Measurements from ENCODE around the gene RIT2.

Gene RIT2

GRCh38 chr18:43012951-43013350, 102.5 kb downstream of the RIT2 start:
- DNase-seq (ENCODE audit: low read depth), result no peak

DNA sequence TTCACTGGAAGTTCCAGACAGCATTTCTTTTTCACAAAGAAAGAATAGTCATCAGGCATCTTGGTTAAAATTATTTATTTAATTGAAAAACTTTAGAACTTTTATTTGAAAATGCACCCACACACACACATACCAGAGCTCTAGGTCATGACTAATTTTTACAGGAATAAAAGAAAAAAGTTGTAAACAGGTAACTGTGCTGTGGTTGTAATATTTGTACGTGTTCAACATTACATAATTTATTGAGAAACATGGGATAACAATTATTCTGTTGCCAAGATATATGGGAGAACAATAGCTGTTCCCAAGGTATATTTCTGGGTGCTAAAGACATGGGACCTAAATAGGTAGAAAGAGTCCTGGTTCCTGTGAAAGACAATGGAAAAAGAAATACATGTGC, 104.9 kb downstream of the RIT2 start:
- DNase-seq (ENCODE audit: low read depth), result no peak

GRCh38 chr18:43009674-43010073, 105.8 kb downstream of the RIT2 start:
- no peak for DNase-seq (ENCODE audit: low read depth)

- no peak for DNase-seq (ENCODE audit: low read depth)
Measured at GRCh38 chr18:43007365-43007764, 108.1 kb downstream of the RIT2 start.

DNA sequence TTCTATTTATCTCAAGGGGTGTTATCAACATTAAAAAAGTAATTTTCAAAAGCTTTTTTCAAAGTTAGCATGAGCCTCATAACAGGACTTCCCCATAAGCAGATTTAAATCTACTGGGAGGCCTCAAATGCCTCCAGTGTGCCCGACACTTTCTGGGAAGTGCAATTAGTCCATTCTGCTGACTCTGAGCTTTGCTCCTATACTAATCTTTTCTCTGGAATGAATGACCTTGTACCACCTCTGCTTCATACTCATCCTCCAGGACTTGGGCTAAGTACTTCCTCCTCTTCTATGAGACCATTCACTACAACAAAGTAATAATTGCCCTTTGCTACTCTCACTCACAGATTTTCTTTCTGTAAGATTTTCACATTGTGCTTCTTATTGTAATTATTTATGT, 111.1 kb downstream of the RIT2 start:
- DNase-seq (ENCODE audit: low read depth), result no peak

GRCh38 chr18:43001821-43002220, 113.7 kb downstream of the RIT2 start:
- no peak for DNase-seq (ENCODE audit: low read depth)

- DNase-seq (ENCODE audit: low read depth), result no peak
Measured at GRCh38 chr18:42996824-42997223, 118.7 kb downstream of the RIT2 start.

DNA sequence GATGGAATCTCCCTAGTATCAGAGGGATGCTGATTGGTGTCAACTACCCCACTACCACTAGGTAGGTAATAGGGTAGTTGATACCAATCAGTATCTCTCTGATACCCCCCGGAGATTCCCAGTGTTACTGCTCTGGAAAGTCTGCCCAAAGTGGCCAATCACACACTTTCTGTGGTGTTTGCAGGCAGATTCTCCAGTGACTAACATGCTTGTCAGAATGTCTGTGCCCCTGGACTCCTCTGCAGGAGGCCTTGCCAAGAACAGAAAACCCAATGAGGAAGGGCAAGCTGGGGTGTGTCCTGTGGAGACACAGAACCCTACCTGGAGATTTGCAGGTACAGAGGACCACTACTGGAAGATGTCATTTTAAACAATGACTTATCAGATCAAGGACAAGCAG, 135.1 kb downstream of the RIT2 start:
- DNase-seq (ENCODE audit: low read depth), result no peak

GRCh38 chr18:42977982-42978637, 137.4 kb downstream of the RIT2 start:
- no peak for DNase-seq (ENCODE audit: low read depth)

- no peak for DNase-seq (ENCODE audit: low read depth)
Measured at GRCh38 chr18:42976869-42977590, 138.5 kb downstream of the RIT2 start.

GRCh38 chr18:42969366-42969765, 146.1 kb downstream of the RIT2 start:
- DNase-seq (ENCODE audit: low read depth), result no peak

DNA sequence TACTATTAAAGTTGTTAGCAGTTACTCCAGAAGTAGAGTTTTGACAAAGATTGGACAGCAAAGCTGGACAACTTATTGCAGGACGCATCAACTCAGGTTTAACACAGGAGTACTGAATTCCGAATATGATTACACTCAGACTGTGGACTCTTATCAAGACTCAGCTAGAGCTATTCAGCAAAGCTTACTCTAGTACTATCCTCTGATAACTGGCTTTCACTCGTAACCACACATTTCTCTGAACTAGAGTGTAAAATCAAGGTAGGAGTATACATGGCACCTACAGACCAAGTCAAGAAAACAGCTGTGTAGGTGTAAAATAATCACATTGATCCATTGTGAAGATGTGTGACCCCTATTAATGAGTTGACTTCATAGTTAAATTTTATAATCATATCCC, 154.2 kb downstream of the RIT2 start:
- no peak for DNase-seq (ENCODE audit: low read depth)

- no peak for DNase-seq (ENCODE audit: low read depth)
Measured at GRCh38 chr18:42959528-42959927, 156.0 kb downstream of the RIT2 start.

- no peak for DNase-seq (ENCODE audit: low read depth)
Measured at GRCh38 chr18:42958353-42958752, 157.1 kb downstream of the RIT2 start.

DNA sequence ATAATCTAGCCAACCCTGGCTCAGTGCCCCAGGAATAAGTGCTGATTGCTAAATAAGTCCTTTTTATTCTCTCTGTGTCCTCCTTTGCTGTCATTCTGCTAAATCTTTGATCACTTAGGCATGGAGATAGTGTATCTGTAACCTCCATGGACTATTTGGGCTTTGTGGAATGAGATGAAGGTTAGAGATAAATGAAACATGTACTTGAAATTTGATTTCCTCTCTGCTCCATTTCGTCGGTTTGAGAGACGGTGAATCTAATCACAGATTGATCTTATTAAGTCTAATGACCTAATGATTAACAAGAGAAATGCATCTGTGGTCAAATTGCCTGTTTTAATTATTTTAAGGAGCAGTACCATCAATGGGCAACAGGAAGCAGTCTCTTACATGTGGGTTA, 159.2 kb downstream of the RIT2 start:
- no peak for DNase-seq (ENCODE audit: low read depth)

GRCh38 chr18:42954887-42955286, 160.6 kb downstream of the RIT2 start:
- no peak for DNase-seq (ENCODE audit: low read depth)

- no peak for DNase-seq (ENCODE audit: low read depth)
Measured at GRCh38 chr18:42953306-42953705, 162.2 kb downstream of the RIT2 start.

- DNase-seq (ENCODE audit: low read depth), result no peak
Measured at GRCh38 chr18:42950732-42951131, 164.8 kb downstream of the RIT2 start.

DNA sequence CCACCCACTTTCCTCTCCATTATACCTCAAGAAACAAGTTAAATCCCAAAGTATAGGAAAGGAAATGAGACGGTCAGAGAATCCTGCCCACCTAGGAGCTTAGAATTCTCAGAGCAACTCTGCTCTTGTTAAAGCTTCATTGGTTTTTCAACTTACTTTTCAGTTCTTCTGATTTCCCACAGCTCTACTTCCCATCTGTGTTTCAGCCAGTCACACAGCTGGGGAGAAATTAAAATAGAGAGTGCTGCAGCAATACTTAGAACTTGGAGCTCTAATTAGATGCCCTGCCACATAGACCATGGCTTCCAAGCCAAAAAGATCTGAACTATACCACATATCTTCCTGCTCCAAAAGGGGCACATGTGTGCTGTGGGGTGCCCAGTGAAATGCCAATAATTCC, 166.7 kb downstream of the RIT2 start:
- DNase-seq (ENCODE audit: low read depth), result no peak

DNA sequence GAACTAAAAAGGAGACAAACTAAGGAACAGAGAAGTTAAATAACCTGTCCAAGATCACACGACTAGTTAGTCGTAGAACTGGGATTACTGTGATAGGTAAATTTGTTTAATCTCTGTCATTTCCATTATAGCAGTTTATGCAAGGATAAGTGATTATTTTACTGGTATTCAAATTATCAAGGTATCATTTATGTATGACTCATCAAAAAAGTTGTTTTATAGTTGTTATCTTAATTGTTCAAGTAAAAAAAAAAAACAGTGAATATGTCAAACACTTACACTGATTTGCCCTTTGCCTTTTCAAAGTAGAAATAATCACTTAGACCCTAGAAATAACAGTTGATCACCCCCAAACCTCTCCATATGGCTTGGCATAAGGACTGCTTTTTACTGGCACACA, 173.6 kb downstream of the RIT2 start:
- no peak for DNase-seq (ENCODE audit: low read depth)

GRCh38 chr18:42941021-42941420, 174.5 kb downstream of the RIT2 start:
- no peak for DNase-seq (ENCODE audit: low read depth)

GRCh38 chr18:42937436-42937835, 178.0 kb downstream of the RIT2 start:
- DNase-seq (ENCODE audit: low read depth), result no peak

DNA sequence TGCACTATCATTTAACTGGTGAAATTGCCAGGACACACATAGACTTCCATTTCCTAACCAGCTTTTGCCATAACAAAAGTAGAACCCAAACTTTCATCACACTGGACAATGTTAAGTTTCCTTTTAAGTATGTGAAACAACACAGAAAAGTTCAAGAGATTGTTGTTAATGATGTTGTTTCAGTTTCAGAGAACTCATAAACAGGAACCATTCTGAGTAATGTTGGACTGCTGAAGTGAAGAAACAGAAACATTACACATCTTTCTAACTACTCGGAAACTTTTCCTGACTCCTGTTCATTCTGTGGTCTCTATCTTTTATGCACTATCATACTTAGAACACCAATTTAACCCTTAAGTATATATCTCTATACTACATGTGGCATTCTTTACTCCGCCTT, 179.2 kb downstream of the RIT2 start:
- DNase-seq (ENCODE audit: low read depth), result no peak

DNA sequence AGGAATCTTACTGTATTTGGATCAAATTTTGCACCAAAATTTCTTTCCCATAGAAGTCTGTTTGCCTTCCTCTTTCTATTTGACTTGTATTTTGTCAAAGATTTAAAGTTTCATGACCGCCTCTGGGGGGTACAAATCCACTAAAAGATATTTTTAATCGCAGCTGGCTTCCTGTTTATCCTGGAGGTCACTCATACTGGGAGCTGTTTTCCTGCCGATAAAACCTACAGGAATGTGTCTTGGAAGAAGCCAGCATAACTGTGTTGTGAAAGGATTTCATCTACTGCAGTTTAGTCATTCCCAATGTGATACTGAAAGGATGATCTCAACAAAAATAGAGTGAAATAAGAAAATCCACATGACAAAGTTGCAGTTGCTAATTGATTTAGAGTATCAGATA, 184.0 kb downstream of the RIT2 start:
- no peak for DNase-seq (ENCODE audit: low read depth)

Data from activated T-helper 1 cell treated with Interleukin-2 at 50 U/mL for 16 hours (primary cell).